ENCODE data around the gene MLLT3. TPM values are rescaled to one million over a fixed set of nuclear protein-coding genes. Genes with fewer than 3 reads are reported as not detected.
A peak's percentile ranks its signal among the peaks of the same experiment; 100 is the strongest.

MLLT3 gene
- total RNA-seq, 1 donor = 19.8 TPM

- no peak for DNase-seq (ENCODE audit: low read depth)
- TF ChIP-seq CTCF (IDR thresholded peaks at IDR 0.05; ENCODE audit: insufficient read depth, low read length) = no peak
- no peak overlapping the region for H3K4me3 ChIP-seq (ENCODE audit: low read depth, low read length)
These were observed 49.3 kb downstream of the MLLT3 start for GRCh38 chr9:20573023-20573422.

GRCh38 chr9:20570756-20571155, 51.5 kb downstream of the MLLT3 start:
- no peak for TF ChIP-seq CTCF (IDR thresholded peaks at IDR 0.05; ENCODE audit: insufficient read depth, low read length)
- H3K4me3 ChIP-seq (ENCODE audit: low read depth, low read length) = no peak overlapping the region
- peak; percentile 66 for DNase-seq (ENCODE audit: low read depth)

GRCh38 chr9:20570087-20570486, 52.2 kb downstream of the MLLT3 start:
- no peak for DNase-seq (ENCODE audit: low read depth)
- no peak for TF ChIP-seq CTCF (IDR thresholded peaks at IDR 0.05; ENCODE audit: insufficient read depth, low read length)
- no peak overlapping the region for H3K4me3 ChIP-seq (ENCODE audit: low read depth, low read length)

GRCh38 chr9:20569525-20569924, 52.8 kb downstream of the MLLT3 start:
- no peak for TF ChIP-seq CTCF (IDR thresholded peaks at IDR 0.05; ENCODE audit: insufficient read depth, low read length)
- H3K4me3 ChIP-seq (ENCODE audit: low read depth, low read length) = no peak overlapping the region

GRCh38 chr9:20568400-20568799, 53.9 kb downstream of the MLLT3 start:
- peak; percentile 31 for DNase-seq (ENCODE audit: low read depth)
- no peak overlapping the region for H3K4me3 ChIP-seq (ENCODE audit: low read depth, low read length)
- no peak for TF ChIP-seq CTCF (IDR thresholded peaks at IDR 0.05; ENCODE audit: insufficient read depth, low read length)

More at GRCh38 chr9:20569525-20569924, 52.8 kb downstream of the MLLT3 start:
- DNase-seq (ENCODE audit: low read depth) = no peak

- no peak for DNase-seq (ENCODE audit: low read depth)
- no peak for TF ChIP-seq CTCF (IDR thresholded peaks at IDR 0.05; ENCODE audit: insufficient read depth, low read length)
- H3K4me3 ChIP-seq (ENCODE audit: low read depth, low read length) = no peak overlapping the region
These were observed 55.9 kb downstream of the MLLT3 start for GRCh38 chr9:20566401-20566800.

GRCh38 chr9:20564650-20565049, 57.6 kb downstream of the MLLT3 start:
- DNase-seq (ENCODE audit: low read depth) = no peak

More at GRCh38 chr9:20564650-20565049, 57.6 kb downstream of the MLLT3 start:
- H3K4me3 ChIP-seq (ENCODE audit: low read depth, low read length) = no peak overlapping the region
- no peak for TF ChIP-seq CTCF (IDR thresholded peaks at IDR 0.05; ENCODE audit: insufficient read depth, low read length)
